Motor neuron (in vitro differentiated cells): ENCODE measurements around the gene MYOF. TPM values are rescaled to one million over a fixed set of nuclear protein-coding genes. Genes with fewer than 3 reads are reported as not detected.
"Not testable (repeated sequence)": the region's sequence is repeated elsewhere in the genome, so short reads cannot be mapped to it uniquely, and the experiment has no call there.

Experiments used
- ATAC-seq, 8 experiments: fragments of 200-7000 bp; cut with Tn5 transposase; replicated peaks in 6 of 8; 2 replicates each; pipeline ENCODE4 v1.8.0; 2021; ENCODE audit warnings: mild to moderate bottlenecking in 8 of 8, moderate library complexity in 8 of 8
- H3K27ac ChIP-seq, 2 donors: fragments of 250-450 bp; sonication (Bioruptor Pico); 2 replicates each; pipeline ENCODE4 v1.9.0; 2021; ENCODE audit warnings: antibody characterized with exemption in 2 of 2, mild to moderate bottlenecking in 2 of 2, moderate library complexity in 1 of 2
- H3K4me1 ChIP-seq, 2 donors: fragments of 250-450 bp; sonication (Bioruptor Pico); replicated peaks in 1 of 2; 2 replicates each; pipeline ENCODE4 v1.6.1; 2021; ENCODE audit warnings: antibody characterized with exemption in 2 of 2, mild to moderate bottlenecking in 2 of 2, moderate library complexity in 1 of 2
- H3K4me3 ChIP-seq, 5 donors: fragments of 250-450 bp; sonication (Bioruptor Pico); 2 replicates each; pipeline ENCODE4 v1.9.0; 2021; ENCODE audit warnings: antibody characterized with exemption in 5 of 5, mild to moderate bottlenecking in 5 of 5, moderate library complexity in 4 of 5
- WGBS, 10 experiments: fragments of 450-650 bp; shearing (Covaris generic); methylation state at CpG; one replicate each; pipeline ENCODE4 v1.0.0; 2022; 5-methylcytosine and 5-hydroxymethylcytosine counted together
- in situ Hi-C, 9 experiments: fragments of 400-800 bp; cut with MboI; loops; one replicate each; pipeline ENCODE4 v1.15.0; 2021; ENCODE audit warnings: low sequenced_read_pairs in 9 of 9, low pct_unique_long_range_greater_than_20kb in 2 of 9; ENCODE audit not compliant: unreplicated experiment in 9 of 9
- total RNA-seq, 8 experiments: library from RNA; unstranded; fragments of 300-600 nt; gene quantifications; 2 replicates each; pipeline versions ENCODE4 v1.2.3 to v1.2.4, GENCODE V29; 2022

MYOF gene
- total RNA-seq, 8 experiments from 2014 or later, result 0.29 to 258 (median 13.7) TPM

DNA sequence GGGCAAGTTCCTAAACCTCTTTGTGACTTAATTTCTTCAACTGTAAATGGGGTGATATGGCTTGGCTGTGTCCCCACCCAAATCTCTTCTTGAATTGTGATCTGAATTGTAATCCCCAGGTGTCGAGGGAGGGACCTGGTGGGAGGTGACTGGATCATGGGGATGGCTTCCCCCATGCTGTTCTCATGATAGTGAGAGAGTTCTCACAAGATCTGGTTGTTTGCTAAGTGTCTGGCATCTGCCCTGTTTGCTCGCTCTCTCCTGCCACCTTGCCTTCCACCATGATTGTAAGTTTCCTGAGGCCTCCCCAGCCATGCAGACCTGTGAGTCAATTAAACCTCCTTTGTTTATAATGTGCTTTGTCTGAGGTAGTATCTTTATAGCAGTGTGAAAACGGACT is 177.0 kb downstream of the MYOF start:
- no peak for ATAC-seq
- WGBS, 10 experiments, result 76 to 100% (median 86%) methylated on average over 2 to 3 of the region's 3 CpGs; no CpG with 5 or more reads in 4 of the 10 experiments
- Histone ChIP-seq H3K4me1 (peaks cover 5 to 9% of the 10 kb centered on the region in 2 donors), H3K27ac (no peak overlapping the region), H3K4me3 (no peak overlapping the region)
- in situ Hi-C loops, result no loop called here

DNA sequence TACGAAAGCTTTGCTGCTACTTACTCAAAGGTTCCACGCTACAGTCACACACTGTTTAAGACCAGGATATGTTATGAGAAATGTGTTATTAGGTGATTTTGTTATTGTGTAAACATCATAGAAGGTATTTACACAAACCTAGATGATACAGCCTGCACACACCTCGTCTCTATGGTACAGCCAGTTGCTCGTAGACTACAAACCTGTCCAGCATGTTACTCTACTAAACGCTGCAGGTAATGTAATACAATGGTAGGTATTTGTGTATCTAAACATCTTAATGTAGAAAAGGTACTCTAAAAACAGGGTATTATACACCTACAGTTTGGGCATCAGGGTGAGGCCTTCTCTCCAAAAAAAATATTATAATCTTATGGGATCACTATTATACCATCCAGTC is 181.2 kb downstream of the MYOF start:
- Histone ChIP-seq H3K4me3 (no peak overlapping the region), H3K27ac (no peak overlapping the region), H3K4me1 (peaks cover 7 to 21% of the 10 kb centered on the region in 2 donors)
- 80 to 100% (median 93%) methylated on average over 1 to 5 of the region's 5 CpGs; no CpG with 5 or more reads in 3 of the 10 experiments for WGBS, 10 experiments
- no peak for ATAC-seq
- in situ Hi-C loops, result no loop called here

DNA sequence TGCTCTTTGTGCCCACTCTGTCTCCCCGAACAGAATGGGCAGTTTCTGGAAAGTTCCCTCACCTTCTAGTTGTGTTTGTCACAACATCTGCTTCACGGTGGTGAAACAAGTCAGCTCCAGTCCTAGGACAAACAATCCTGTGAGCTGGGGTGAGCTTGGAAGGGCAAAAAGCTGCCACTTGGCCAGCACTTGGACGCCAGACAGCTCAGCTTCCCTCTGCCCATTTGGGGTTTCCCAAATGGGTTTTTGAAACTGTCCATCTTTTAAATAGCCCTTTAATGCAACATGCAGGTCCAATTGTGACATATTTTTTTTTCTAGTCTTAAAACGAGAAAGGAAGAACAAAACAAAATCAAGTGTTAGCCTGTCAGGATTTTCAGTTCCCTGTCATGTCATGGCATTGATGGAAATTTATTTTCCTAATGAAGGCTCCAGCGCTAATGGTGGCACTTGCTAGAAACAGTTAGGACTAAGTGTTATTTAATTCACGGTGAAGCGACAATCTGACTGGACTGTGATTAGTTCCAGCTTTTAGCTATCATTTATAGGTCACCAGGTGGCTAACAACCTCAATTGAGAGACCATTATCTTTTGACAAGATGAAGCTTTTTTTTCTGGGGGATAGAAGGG is 181.7 kb downstream of the MYOF start:
- no peak overlapping the region for H3K27ac ChIP-seq
- ATAC-seq, result peak in 6 of 8 experiments; percentile 17 to 53 (median 44)
- in situ Hi-C loops, result no loop called here

DNA sequence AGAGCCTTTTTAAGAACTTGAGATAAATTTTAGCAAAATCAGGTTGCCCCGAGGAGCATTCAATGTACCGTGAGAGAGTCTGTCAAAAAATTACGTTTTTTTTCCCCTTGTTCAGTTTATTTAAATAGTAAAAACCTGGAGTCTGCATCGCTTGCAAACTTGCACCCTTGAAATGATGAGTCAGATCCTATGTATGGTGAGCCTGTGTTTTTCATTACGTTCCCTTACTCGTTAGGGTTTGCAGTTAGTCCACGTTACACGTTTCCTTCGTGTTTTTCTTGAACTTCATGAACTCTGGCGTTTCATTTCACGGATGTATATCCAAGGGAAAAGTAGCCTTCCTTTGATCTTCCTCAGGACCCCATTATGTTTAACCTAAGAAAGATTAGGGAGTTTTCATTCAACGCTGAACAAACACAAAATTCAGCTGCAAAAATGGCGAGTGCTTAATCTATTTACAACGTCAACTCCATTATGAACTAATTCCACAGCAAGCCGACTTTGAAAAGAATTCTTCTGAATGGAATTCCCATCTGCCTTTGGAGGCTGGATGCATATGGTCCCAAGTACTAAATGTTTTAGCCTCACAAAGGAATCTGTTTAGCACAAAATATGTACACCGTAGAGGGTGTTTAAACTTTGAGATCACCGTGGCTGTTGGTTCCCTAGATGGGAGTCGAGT is 182.4 kb downstream of the MYOF start:
- H3K4me3 ChIP-seq, result peak overlapping the region in 1 of 5 donors; percentile 12
- in situ Hi-C loops, result loop anchor here in 4 of 9 experiments (10.0 to 25.0 kb wide), 4 partner anchors 205 to 387 kb away; no protein-coding TSS in a partner anchor
- H3K27ac ChIP-seq, result no peak overlapping the region
- ATAC-seq, result peak in 4 of 8 experiments; percentile 40 to 66 (median 46)
- peaks cover 7 to 21% of the 10 kb centered on the region in 2 donors for H3K4me1 ChIP-seq
- 2 to 66% (median 37%) methylated on average over 6 to 18 of the region's 18 CpGs for WGBS, 10 experiments

More for the DNA sequence above, 181.7 kb downstream of the MYOF start:
- peaks cover 7 to 21% of the 10 kb centered on the region in 2 donors for H3K4me1 ChIP-seq
- H3K4me3 ChIP-seq, result peak overlapping the region in 1 of 5 donors; percentile 12
- WGBS, 10 experiments, result 30 to 96% (median 59%) methylated on average over 2 to 6 of the region's 7 CpGs

DNA sequence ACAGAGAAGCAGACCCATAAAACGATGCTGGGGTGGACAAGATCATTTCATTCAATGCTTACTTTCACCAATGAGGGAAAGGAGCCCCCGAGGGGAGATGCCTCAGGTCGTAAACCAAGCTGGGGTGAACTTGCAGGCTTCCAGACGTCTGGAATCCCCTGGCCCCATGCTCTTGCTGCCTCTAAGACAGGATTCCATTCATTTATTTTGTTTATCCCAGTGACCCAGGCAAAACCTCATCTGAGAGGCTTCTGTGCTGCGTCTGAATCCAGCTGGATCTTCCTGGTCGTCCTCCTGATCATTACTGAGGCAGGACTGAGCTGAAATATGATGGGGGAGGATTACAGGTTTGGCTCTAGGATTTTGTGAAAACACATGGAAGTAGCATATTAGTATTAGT is 182.9 kb downstream of the MYOF start:
- no peak for ATAC-seq
- in situ Hi-C loops, result loop anchor here in 4 of 9 experiments (10.0 to 25.0 kb wide), 4 partner anchors 204 to 387 kb away; no protein-coding TSS in a partner anchor
- 54 to 86% (median 65%) methylated on average over 1 to 6 of the region's 6 CpGs; no CpG with 5 or more reads in 2 of the 10 experiments for WGBS, 10 experiments
- H3K4me3 ChIP-seq, result no peak overlapping the region
- H3K27ac ChIP-seq, result no peak overlapping the region
- H3K4me1 ChIP-seq, result peaks cover 7 to 21% of the 10 kb centered on the region in 2 donors

DNA sequence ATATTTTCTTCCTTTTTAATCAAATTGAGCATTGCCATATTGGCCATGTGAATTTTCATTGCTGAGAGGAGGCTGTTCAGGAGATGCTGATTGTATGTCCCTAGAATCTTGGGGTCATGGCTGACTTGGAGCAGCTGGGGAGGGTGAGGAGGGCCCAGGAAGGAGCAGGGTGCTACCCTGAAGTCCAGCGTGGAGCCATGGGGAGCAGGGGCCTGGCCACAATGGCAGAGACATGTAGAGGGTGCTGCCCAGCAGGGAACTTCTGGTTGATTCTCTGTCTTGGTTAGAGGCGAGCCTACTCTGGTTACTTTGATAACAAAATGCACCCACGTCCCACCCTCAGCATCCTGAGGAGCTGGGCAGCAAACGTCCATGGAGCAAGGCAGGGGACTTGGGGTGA is 186.0 kb downstream of the MYOF start:
- Histone ChIP-seq H3K27ac (no peak overlapping the region), H3K4me1 (peaks cover 7 to 21% of the 10 kb centered on the region in 2 donors), H3K4me3 (no peak overlapping the region)
- in situ Hi-C loops, result loop anchor here in 4 of 9 experiments (10.0 to 25.0 kb wide), 4 partner anchors 201 to 384 kb away; no protein-coding TSS in a partner anchor
- ATAC-seq, result no peak
- WGBS, 10 experiments, result 67 to 100% (median 93%) methylated on average over 1 to 3 of the region's 4 CpGs; no CpG with 5 or more reads in 5 of the 10 experiments

DNA sequence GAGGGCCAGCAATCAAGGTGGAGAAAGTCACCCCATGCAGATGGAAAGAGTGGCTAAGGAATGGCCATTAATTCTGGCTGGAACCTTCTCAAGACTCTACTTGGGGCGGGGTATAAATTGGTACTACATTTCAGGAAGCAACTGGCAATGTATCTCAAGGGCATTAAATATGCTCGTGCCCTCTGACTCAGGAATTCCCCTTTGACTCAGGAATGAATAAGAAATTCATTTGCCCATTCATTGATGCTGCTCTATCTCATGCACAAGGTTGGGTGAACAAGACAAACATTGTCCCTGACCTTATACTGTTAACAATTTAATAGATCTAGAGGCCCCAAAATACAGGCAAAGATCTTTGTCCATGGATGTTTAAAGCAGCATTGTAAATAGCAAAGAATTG is 188.1 kb downstream of the MYOF start:
- ATAC-seq, result peak in 2 of 8 experiments; percentile 11 to 25
- H3K4me3 ChIP-seq, result no peak overlapping the region
- in situ Hi-C loops, result loop anchor here in 4 of 9 experiments (10.0 to 25.0 kb wide), 4 partner anchors 199 to 382 kb away; no protein-coding TSS in a partner anchor
- no peak overlapping the region for H3K27ac ChIP-seq
- H3K4me1 ChIP-seq, result peaks cover 0 to under 1% of the 10 kb centered on the region in 2 donors
- WGBS, 10 experiments, result 0 to 100% (median 93%) methylated on average over 1 to 2 of the region's 2 CpGs; no CpG with 5 or more reads in 3 of the 10 experiments

DNA sequence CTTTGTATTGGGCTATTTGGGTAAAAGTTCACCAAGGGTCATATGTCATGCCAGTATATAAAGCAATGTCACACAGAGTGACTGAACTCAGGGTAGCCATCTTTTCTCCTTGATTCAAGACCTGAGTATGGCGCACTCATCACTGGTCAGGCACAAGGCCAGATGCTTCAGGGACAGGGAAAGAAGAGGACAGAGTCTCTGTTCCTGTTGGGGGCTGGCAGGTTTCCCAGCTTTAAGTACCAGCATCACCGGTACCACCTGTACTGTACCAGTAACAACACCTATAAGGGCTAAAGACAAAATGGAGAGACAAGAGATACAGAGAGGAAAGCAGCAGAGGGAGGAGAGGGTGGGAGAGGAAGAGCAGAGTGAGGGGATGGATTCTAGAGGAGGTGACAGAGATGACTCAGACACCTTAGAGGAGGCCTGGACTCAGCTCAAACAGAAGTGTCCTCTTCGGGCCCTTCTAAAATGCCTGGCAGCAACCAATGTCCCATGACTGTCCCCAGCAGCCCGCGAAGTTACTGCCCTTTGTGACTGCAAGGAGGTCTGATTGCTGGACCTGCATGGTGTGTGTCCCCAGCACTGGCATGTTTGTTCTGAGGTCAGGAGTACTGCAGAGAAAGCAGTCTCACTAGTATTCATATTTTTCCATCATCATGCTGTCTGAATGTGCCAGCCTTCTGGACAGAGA is 191.3 kb downstream of the MYOF start:
- Histone ChIP-seq H3K27ac (no peak overlapping the region), H3K4me3 (no peak overlapping the region), H3K4me1 (no peaks in the 10 kb centered on the region)
- 50 to 100% (median 95%) methylated on average over 1 to 5 of the region's 5 CpGs; no CpG with 5 or more reads in 3 of the 10 experiments for WGBS, 10 experiments
- ATAC-seq, result no peak
- in situ Hi-C loops, result loop anchor here in 4 of 9 experiments (10.0 to 25.0 kb wide), 4 partner anchors 196 to 379 kb away; no protein-coding TSS in a partner anchor

DNA sequence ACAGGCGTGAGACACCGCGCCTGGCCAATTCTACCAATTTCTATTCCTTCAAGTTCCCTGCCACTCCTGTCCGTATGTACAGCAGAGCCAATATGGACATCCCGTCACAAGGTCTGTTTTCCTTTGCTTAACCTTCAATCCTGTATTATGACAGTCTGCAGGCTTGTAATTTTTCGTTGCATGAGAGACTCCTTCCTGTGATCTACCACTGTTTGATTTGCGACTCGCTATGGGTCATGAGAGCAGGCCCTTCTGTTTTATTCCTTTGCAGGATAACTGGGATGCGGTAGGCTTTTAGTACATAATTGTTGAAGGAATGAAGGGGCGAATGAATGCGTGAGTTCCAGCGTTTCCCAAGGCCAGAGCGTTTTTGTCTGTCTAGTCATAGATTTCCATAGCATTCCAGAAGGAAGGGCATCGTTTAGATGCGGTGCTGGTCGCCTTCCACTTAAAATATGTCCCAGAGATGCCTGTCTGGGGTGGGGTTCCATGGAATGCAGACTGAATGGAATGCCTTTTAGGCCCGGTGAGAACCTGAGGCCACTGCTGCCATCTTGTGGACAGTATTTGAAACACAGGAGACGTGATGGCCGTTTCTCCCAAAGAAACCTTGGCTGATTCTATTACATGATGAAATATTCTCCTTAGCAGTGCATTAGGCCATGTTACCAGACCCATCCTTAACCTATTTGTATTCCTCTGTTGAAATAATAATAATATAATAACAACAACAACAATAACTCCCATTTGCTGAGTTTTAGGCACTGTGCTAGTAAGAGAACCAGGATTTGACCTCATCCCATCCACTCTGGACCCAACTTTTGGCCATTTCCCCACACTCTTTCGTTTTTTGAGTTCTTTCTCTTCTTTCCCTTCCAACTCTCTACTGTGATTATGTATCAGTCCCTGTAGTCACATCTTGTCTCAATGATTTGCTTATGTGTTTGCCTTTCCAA is 193.2 kb downstream of the MYOF start:
- no peak overlapping the region for H3K27ac ChIP-seq
- H3K4me3 ChIP-seq, result no peak overlapping the region
- H3K4me1 ChIP-seq, result no peaks in the 10 kb centered on the region
- in situ Hi-C loops, result loop anchor here in 3 of 9 experiments (25.0 kb wide), 2 partner anchors 202 to 377 kb away; no protein-coding TSS in a partner anchor
- ATAC-seq, result peak; percentile 49 to 97 (median 70)
- WGBS, 10 experiments, result 0 to 75% (median 24%) methylated on average over 1 to 13 of the region's 20 CpGs; no CpG with 5 or more reads in 1 of the 10 experiments

DNA sequence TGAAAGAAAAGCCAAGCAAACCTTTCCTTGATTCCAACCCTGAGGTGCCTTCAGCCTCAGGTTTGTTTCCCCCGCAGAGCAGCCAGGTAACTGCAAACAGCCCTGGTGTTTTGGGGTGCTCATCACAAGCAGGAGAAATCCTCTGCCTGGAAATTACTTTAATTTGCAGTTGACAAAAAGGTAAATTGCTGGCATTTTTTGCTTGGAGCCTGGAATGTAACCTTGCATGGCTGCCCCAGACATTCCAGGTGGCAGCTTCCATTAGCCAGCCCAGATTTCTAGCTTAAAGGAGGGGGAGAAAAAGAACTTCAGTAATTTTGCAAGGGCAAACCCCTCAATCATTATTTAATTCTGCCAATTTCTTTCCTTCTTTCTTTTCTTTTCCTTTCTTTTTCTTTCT is 194.4 kb downstream of the MYOF start:
- no peak overlapping the region for H3K4me3 ChIP-seq
- WGBS, 10 experiments, result 83 to 100% (median 100%) methylated on average over 1 of the region's 1 CpG; no CpG with 5 or more reads in 7 of the 10 experiments
- H3K4me1 ChIP-seq, result no peaks in the 10 kb centered on the region
- no peak for ATAC-seq
- in situ Hi-C loops, result loop anchor here in 3 of 9 experiments (25.0 kb wide), 2 partner anchors 200 to 375 kb away; no protein-coding TSS in a partner anchor
- H3K27ac ChIP-seq, result no peak overlapping the region

DNA sequence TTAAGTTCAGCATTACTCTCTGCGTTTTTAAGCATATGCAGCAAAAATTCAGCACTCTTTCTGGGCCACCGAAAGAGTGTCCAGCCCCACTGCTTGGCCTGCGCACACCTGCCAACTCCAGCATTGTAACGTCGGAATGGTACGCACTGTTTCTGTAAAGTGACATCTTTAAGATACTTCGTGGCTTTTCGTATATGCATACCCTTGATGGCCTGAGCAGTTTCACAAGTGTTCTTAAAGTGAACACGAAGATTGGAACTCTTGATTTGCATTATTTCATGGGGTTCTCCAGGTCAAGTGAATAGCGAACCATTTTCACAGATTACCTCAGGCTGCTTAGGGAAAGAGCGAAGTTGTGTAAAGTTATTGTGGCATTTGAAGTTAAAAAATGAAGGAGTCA is 197.9 kb downstream of the MYOF start:
- H3K27ac ChIP-seq, H3K4me3 ChIP-seq, ATAC-seq: not testable (repeated sequence)
- H3K4me1 ChIP-seq, result peaks cover 5 to 12% of the 10 kb centered on the region in 2 donors
- 57 to 100% (median 88%) methylated on average over 1 to 8 of the region's 11 CpGs; no CpG with 5 or more reads in 4 of the 10 experiments for WGBS, 10 experiments
- in situ Hi-C loops, result loop anchor here in 3 of 9 experiments (25.0 kb wide), 2 partner anchors 197 to 372 kb away; no protein-coding TSS in a partner anchor
